H9 (cell line): Measurements from ENCODE around the gene ENOX1. TPM values are rescaled to one million over a fixed set of nuclear protein-coding genes. Genes with fewer than 3 reads are reported as not detected.

Experiments
- DNase-seq: peaks from one replicate; pipeline ENCODE4 v3.0.0-alpha.2; 2017
- H2AFZ ChIP-seq: one replicate; pipeline ENCODE4 v1.6.1; 2013; ENCODE audit warnings: mild to moderate bottlenecking, low read length, control low read depth, moderate library complexity
- H2AK5ac ChIP-seq: 2 replicates; pipeline ENCODE4 v1.6.1; 2013; ENCODE audit warnings: low read length, control low read depth, mixed read lengths; ENCODE audit not compliant: insufficient read length
- H2BK120ac ChIP-seq: one replicate; pipeline ENCODE4 v1.6.1; 2013; ENCODE audit warnings: low read depth, mild to moderate bottlenecking, low read length, control low read depth, inconsistent platforms; ENCODE audit not compliant: poor library complexity, severe bottlenecking
- H2BK12ac ChIP-seq: 2 replicates; pipeline ENCODE4 v1.6.1; 2013; ENCODE audit warnings: low read length, control low read depth, mixed read lengths, low read depth; ENCODE audit not compliant: insufficient read length
- H2BK15ac ChIP-seq: 2 replicates; pipeline ENCODE4 v1.6.1; 2013; ENCODE audit warnings: low read depth, low read length, control low read depth
- H2BK20ac ChIP-seq: one replicate; pipeline ENCODE4 v1.6.1; 2013; ENCODE audit warnings: low read depth, mild to moderate bottlenecking, low read length, control low read depth, inconsistent platforms; ENCODE audit not compliant: poor library complexity, severe bottlenecking
- H2BK5ac ChIP-seq: 2 replicates; pipeline ENCODE4 v1.6.1; 2013; ENCODE audit warnings: low read length, control low read depth, mixed read lengths; ENCODE audit not compliant: insufficient read length
- H3K14ac ChIP-seq: 2 replicates; pipeline ENCODE4 v1.6.1; 2013; ENCODE audit warnings: low read length, control low read depth; ENCODE audit not compliant: insufficient read depth
- H3K18ac ChIP-seq: 2 replicates; pipeline ENCODE4 v1.6.1; 2013; ENCODE audit warnings: low read depth, mild to moderate bottlenecking, mixed read lengths, low read length, control low read depth; ENCODE audit not compliant: insufficient read length
- H3K23ac ChIP-seq: 2 replicates; pipeline ENCODE4 v1.6.1; 2013; ENCODE audit warnings: low read length, control low read depth, mixed read lengths, low read depth; ENCODE audit not compliant: insufficient read length
- H3K23me2 ChIP-seq: 2 replicates; pipeline ENCODE4 v1.6.1; 2013; ENCODE audit warnings: low read depth, mild to moderate bottlenecking, mixed read lengths, low read length, control low read depth; ENCODE audit not compliant: insufficient read length, poor library complexity, severe bottlenecking
- H3K27ac ChIP-seq: 2 replicates; pipeline ENCODE4 v1.5.1; 2013; ENCODE audit warnings: low read length, control low read depth, mixed read lengths, low read depth; ENCODE audit not compliant: insufficient read length
- H3K27me3 ChIP-seq: 2 replicates; pipeline ENCODE4 v1.6.1; 2013; ENCODE audit warnings: low read length, control low read depth, inconsistent platforms; ENCODE audit not compliant: insufficient read depth
- H3K4ac ChIP-seq: 2 replicates; pipeline ENCODE4 v1.6.1; 2013; ENCODE audit warnings: low read depth, mild to moderate bottlenecking, control low read depth, inconsistent platforms, low read length, moderate library complexity
- H3K4me1 ChIP-seq: 2 replicates; pipeline ENCODE4 v1.6.1; 2013; ENCODE audit warnings: low read length, control low read depth, inconsistent platforms; ENCODE audit not compliant: insufficient read depth
- H3K4me2 ChIP-seq: 2 replicates; pipeline ENCODE4 v1.6.1; 2013; ENCODE audit warnings: low read length, control low read depth, mixed read lengths; ENCODE audit not compliant: insufficient read length, insufficient read depth
- H3K56ac ChIP-seq: 2 replicates; pipeline ENCODE4 v1.6.1; 2013; ENCODE audit warnings: low read depth, mild to moderate bottlenecking, mixed read lengths, low read length, control low read depth; ENCODE audit not compliant: insufficient read length
- H3K79me1 ChIP-seq: 2 replicates; pipeline ENCODE4 v1.6.1; 2013; ENCODE audit warnings: low read depth, mild to moderate bottlenecking, moderate library complexity, low read length, control low read depth, inconsistent platforms; ENCODE audit not compliant: insufficient read depth, poor library complexity, severe bottlenecking
- H3K79me2 ChIP-seq: 2 replicates; pipeline ENCODE4 v1.6.1; 2013; ENCODE audit warnings: low read length, control low read depth, inconsistent platforms; ENCODE audit not compliant: insufficient read depth
- H3K9ac ChIP-seq: 2 replicates; pipeline ENCODE4 v1.6.1; 2013; ENCODE audit warnings: low read length, control low read depth, mixed read lengths; ENCODE audit not compliant: insufficient read length; ENCODE audit errors: extremely low read depth
- H3K9me3 ChIP-seq: one replicate; pipeline ENCODE4 v1.6.1; 2013; ENCODE audit warnings: low read depth, low read length, inconsistent platforms; ENCODE audit not compliant: control insufficient read depth
- H3T11ph ChIP-seq: one replicate; pipeline ENCODE4 v1.6.1; 2013; ENCODE audit warnings: mild to moderate bottlenecking, low read length, control low read depth, inconsistent platforms
- H4K20me1 ChIP-seq: one replicate; pipeline ENCODE4 v1.6.1; 2013; ENCODE audit not compliant: control insufficient read depth, insufficient read length, insufficient read depth
- H4K5ac ChIP-seq: 2 replicates; pipeline ENCODE4 v1.6.1; 2013; ENCODE audit warnings: low read depth, mild to moderate bottlenecking, mixed read lengths, low read length, control low read depth; ENCODE audit not compliant: insufficient read length
- H4K8ac ChIP-seq: replicated peaks from 2 replicates; pipeline ENCODE4 v1.6.1; 2013; ENCODE audit warnings: low read length, control low read depth, mixed read lengths, low read depth; ENCODE audit not compliant: insufficient read length
- H4K91ac ChIP-seq: 2 replicates; pipeline ENCODE4 v1.6.1; 2013; ENCODE audit warnings: low read depth, mild to moderate bottlenecking, moderate library complexity, mixed read lengths, low read length, control low read depth; ENCODE audit not compliant: insufficient read length
- H3K27ac Mint-ChIP-seq, 3 experiments: 2 replicates in 2 of 3; 3 replicates in 1 of 3; pipeline ENCODE4 v1.8.0; 2020 to 2021; ENCODE audit warnings: mixed read lengths in 3 of 3, mild to moderate bottlenecking in 1 of 3, moderate library complexity in 1 of 3
- H3K27me3 Mint-ChIP-seq: 2 replicates; pipeline ENCODE4 v1.8.0; 2021; ENCODE audit warnings: low read depth, mild to moderate bottlenecking, moderate library complexity, mixed read lengths
- H3K36me3 Mint-ChIP-seq, 3 experiments: 2 replicates in 2 of 3; 3 replicates in 1 of 3; pipeline ENCODE4 v1.8.0; 2020 to 2021; ENCODE audit warnings: low read depth in 3 of 3, mixed read lengths in 3 of 3; ENCODE audit not compliant: insufficient read depth in 1 of 3
- H3K4me1 Mint-ChIP-seq, 2 experiments: 2 replicates each; pipeline ENCODE4 v1.8.0; 2020; ENCODE audit warnings: mixed read lengths in 2 of 2
- H3K4me3 Mint-ChIP-seq, 2 experiments: 2 replicates in 1 of 2; 3 replicates in 1 of 2; pipeline ENCODE4 v1.8.0; 2020 to 2021; ENCODE audit warnings: mild to moderate bottlenecking in 2 of 2, mixed read lengths in 2 of 2, moderate library complexity in 1 of 2
- H3K9me3 Mint-ChIP-seq, 2 experiments: 2 replicates in 1 of 2; 3 replicates in 1 of 2; pipeline ENCODE4 v1.8.0; 2020; ENCODE audit warnings: mild to moderate bottlenecking in 2 of 2, mixed read lengths in 2 of 2, moderate library complexity in 1 of 2
- WGBS: extraction: QIAGEN DNeasy Blood & Tissue Kit; methylation state at CpG from one replicate; pipeline ENCODE4 v1.1.7; 2013; ENCODE audit warnings: missing lambda C conversion rate, low lambda C conversion rate, mixed read lengths; ENCODE audit not compliant: insufficient read length; ENCODE audit errors: extremely low coverage; 5-methylcytosine and 5-hydroxymethylcytosine counted together
- total RNA-seq: library from RNA; stranded (reverse); gene quantifications from 2 replicates; pipeline ENCODE4 v1.2.1, GENCODE V29; 2021
- TF ChIP-seq, protein P1 (sequence below): fragments of 200-600 bp; sonication (generic); conservative IDR thresholded peaks from 3 replicates; pipeline ENCODE4 v1.8.0; 2021; ENCODE audit warnings: antibody characterized with exemption, mild to moderate bottlenecking

Gene ENOX1
- total RNA-seq, 1 experiment from 2014 or later = 0.24 TPM

DNA sequence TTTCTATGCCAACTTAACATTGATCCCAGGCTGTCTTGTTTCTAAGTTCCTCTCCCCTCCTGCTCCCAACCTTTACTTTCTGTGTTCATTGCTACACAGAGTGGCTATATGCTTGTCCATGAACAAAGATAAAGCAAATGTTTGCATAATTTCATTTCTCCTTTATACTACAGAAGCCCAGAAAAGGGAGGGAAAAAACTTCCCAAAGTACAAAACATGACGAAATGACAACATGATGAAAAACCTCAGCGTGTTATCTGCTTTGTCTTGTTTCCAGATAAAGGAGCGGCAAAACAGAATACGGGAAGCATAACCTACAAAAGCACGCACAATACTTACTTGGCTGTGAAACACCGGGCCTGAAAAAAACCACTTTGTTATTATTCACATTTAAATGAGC lies 426.6 kb downstream of the ENOX1 start:
- H3K14ac ChIP-seq = no peak overlapping the region
- H4K5ac ChIP-seq = no peak overlapping the region
- TF ChIP-seq, protein P1, sequence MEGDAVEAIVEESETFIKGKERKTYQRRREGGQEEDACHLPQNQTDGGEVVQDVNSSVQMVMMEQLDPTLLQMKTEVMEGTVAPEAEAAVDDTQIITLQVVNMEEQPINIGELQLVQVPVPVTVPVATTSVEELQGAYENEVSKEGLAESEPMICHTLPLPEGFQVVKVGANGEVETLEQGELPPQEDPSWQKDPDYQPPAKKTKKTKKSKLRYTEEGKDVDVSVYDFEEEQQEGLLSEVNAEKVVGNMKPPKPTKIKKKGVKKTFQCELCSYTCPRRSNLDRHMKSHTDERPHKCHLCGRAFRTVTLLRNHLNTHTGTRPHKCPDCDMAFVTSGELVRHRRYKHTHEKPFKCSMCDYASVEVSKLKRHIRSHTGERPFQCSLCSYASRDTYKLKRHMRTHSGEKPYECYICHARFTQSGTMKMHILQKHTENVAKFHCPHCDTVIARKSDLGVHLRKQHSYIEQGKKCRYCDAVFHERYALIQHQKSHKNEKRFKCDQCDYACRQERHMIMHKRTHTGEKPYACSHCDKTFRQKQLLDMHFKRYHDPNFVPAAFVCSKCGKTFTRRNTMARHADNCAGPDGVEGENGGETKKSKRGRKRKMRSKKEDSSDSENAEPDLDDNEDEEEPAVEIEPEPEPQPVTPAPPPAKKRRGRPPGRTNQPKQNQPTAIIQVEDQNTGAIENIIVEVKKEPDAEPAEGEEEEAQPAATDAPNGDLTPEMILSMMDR = no peak
- H3K27ac ChIP-seq = peak overlapping the region; percentile 53
- no peak overlapping the region for H3K18ac ChIP-seq
- DNase-seq = no peak
- peak overlapping the region; percentile 25 for H3K4me2 ChIP-seq
- no peak overlapping the region for H3K56ac ChIP-seq
- Mint-ChIP-seq H3K36me3 (no peaks in the 10 kb centered on the region; a peak in 1 of 7 replicates), H3K27me3 (no peaks in the 10 kb centered on the region; the same call in 1 of the 2 replicates), H3K9me3 (no peaks in the 10 kb centered on the region), H3K27ac (peak overlapping the region; percentile 47 to 92 (median 92)), H3K4me3 (peak overlapping the region; percentile 43 to 56; a peak in 2 of 5 replicates), H3K4me1 (peaks cover 48 to 52% of the 10 kb centered on the region in 2 experiments)
- H3K23me2 ChIP-seq = no peaks in the 10 kb centered on the region
- no peaks in the 10 kb centered on the region for H3K27me3 ChIP-seq
- H3K9ac ChIP-seq = no peak overlapping the region
- H2BK5ac ChIP-seq = no peak overlapping the region
- no peak overlapping the region for H2BK120ac ChIP-seq
- no peak overlapping the region for H3K4ac ChIP-seq
- no peak overlapping the region for H3K23ac ChIP-seq
- H2BK15ac ChIP-seq = no peak overlapping the region
- H3T11ph ChIP-seq = no peak overlapping the region
- no peak overlapping the region for H2AFZ ChIP-seq
- no peaks in the 10 kb centered on the region for H4K20me1 ChIP-seq
- no peak overlapping the region for H2BK12ac ChIP-seq
- no peaks in the 10 kb centered on the region for H3K9me3 ChIP-seq
- peaks cover 20% of the 10 kb centered on the region for H3K4me1 ChIP-seq
- H3K79me2 ChIP-seq = no peaks in the 10 kb centered on the region
- H3K79me1 ChIP-seq = no peaks in the 10 kb centered on the region
- no peak overlapping the region for H2AK5ac ChIP-seq
- no peak overlapping the region for H2BK20ac ChIP-seq
- no peak overlapping the region for H4K91ac ChIP-seq
- WGBS = no CpG with 5 or more reads among the region's 6 CpGs
- no peak overlapping the region for H4K8ac ChIP-seq
